ENCODE measurements around the gene XIST. TPM values are rescaled to one million over a fixed set of nuclear protein-coding genes. Genes with fewer than 3 reads are reported as not detected.

Gene XIST
- total and polyA plus RNA-seq, 10 of the 15 experiments (the other 5 are each of a cell fraction or from before 2014, with no cell fraction given): 39.1 to 787 (median 91.3) TPM

DNA sequence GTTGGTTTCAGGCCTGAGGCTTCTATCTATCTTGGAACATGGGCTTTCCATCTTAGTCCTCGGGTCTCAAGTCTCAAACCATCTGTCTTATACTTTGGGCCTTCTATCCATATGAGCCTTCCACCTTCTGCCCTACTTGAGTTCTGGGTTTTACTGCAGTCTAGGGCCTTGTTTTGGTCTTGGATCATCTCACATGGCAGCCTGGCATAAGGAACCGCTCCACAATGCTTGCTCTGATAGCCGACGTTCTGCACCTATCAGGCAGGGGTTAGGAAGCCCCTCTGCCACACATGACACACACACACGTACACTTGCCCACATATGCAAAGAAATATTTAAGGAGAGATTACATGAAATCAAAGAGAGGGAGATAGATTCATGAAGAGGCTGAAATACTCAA is 25.5 kb downstream of the XIST start (continued):
- TF ChIP-seq MYC (IDR thresholded peaks at IDR 0.05; ENCODE audit: insufficient read depth, insufficient read length, insufficient replicate concordance, low read length, severe bottlenecking) (no peak), MEF2B (IDR thresholded peaks at IDR 0.05; ENCODE audit: partially characterized antibody, poor library complexity, severe bottlenecking) (no peak), BMI1 (IDR thresholded peaks at IDR 0.05; ENCODE audit: borderline replicate concordance) (no peak), POLR2AphosphoS5 (IDR thresholded peaks at IDR 0.05; ENCODE audit: low read length) (no peak), BHLHE40 (IDR thresholded peaks at IDR 0.05; ENCODE audit: borderline replicate concordance in 1 of 2, low read depth in 2 of 2, low read length in 1 of 2) (no peak), MYB (IDR thresholded peaks at IDR 0.05; ENCODE audit: borderline replicate concordance, low read depth, low read length) (no peak)

DNA sequence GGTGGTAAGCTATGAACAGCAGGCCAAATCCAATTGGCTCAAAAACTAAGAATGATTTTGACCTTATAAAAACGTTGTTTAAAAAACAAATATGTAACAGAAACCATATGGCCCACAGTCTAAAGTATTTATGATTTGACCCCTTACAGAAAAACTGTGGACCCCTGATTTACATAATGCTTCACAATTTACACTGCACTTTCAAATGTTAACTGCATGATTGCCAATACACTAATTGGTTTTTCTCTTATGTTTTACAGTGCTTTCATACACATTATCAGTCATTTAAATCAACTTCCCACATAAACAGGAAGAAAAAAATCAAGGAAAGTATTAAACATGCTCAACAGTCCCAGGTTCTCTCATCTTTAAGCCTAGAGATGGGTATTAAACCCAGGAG is 26.9 kb downstream of the XIST start:
- ChIA-PET CTCF (no interaction called here), SMC1A (ENCODE audit: uncharacterized antibody, unreplicated experiment) (interaction anchor here (0.6 kb wide), 1 partner anchor 240 kb away, joined by 3 read pairs; no protein-coding TSS in a partner anchor), POLR2A (no interaction called here), RAD21 (ENCODE audit: unreplicated experiment) (no interaction called here)
- DNase-seq (ENCODE audit: low read depth, low spot score) (no peak), ATAC-seq (no peak), FAIRE-seq (no peak)
- Histone ChIP-seq H3K9ac (ENCODE audit: control insufficient read depth, insufficient read depth, low read length) (no peak overlapping the region), H4K20me1 (ENCODE audit: control insufficient read depth, insufficient read depth) (peaks cover 2% of the 10 kb centered on the region; the same call in 1 of the 2 replicates), H3K4me3 (no peak overlapping the region), H3K27me3 (replicated peaks in 1 of 2; ENCODE audit: control insufficient read depth in 2 of 2, insufficient read depth in 2 of 2, low read length in 1 of 2) (no peaks in the 10 kb centered on the region), H3K9me3 (replicated peaks; ENCODE audit: control insufficient read depth, insufficient read depth, low read length) (no peaks in the 10 kb centered on the region), H3K4me1 (ENCODE audit: control insufficient read depth, insufficient read depth, low read length) (no peaks in the 10 kb centered on the region), H2AFZ (ENCODE audit: control insufficient read depth, low read depth, low read length) (no peak overlapping the region), H3K36me3 (ENCODE audit: control insufficient read depth in 2 of 2, insufficient read depth in 2 of 2, low read length in 1 of 2) (peaks cover 0 to 6% of the 10 kb centered on the region in 2 experiments; a peak in 2 of 4 replicates), H3K27ac (ENCODE audit: control insufficient read depth, insufficient read depth) (no peak overlapping the region), H3K79me2 (ENCODE audit: control insufficient read depth, insufficient read depth, low read length) (peaks cover 1% of the 10 kb centered on the region), H3K4me2 (ENCODE audit: control insufficient read depth, insufficient read depth) (no peak overlapping the region)
- intact Hi-C loops (cut with micrococcal nuclease; ENCODE audit: unreplicated experiment): no loop called here
- BruUV-seq (replicated peaks): no TSS peak
- 29% methylated on average over 1 of the region's 1 CpG for WGBS (ENCODE audit: insufficient coverage, insufficient replicate concordance, low lambda C conversion rate, missing lambda C conversion rate)
- in situ Hi-C loops (cut with MboI): no loop called here
- TF ChIP-seq ZSCAN29 (IDR thresholded peaks at IDR 0.05) (no peak), KAT2A (conservative IDR thresholded peaks at IDR 0.05; ENCODE audit: control insufficient read depth, low read depth, low read length) (no peak), SREBF1 (IDR thresholded peaks at IDR 0.05; ENCODE audit: low read length) (no peak), ZZZ3 (IDR thresholded peaks at IDR 0.05; ENCODE audit: control insufficient read depth, insufficient read length, low read depth) (no peak), IKZF1 (conservative IDR thresholded peaks at IDR 0.05) (no peak)
- TF ChIP-seq, protein P1, sequence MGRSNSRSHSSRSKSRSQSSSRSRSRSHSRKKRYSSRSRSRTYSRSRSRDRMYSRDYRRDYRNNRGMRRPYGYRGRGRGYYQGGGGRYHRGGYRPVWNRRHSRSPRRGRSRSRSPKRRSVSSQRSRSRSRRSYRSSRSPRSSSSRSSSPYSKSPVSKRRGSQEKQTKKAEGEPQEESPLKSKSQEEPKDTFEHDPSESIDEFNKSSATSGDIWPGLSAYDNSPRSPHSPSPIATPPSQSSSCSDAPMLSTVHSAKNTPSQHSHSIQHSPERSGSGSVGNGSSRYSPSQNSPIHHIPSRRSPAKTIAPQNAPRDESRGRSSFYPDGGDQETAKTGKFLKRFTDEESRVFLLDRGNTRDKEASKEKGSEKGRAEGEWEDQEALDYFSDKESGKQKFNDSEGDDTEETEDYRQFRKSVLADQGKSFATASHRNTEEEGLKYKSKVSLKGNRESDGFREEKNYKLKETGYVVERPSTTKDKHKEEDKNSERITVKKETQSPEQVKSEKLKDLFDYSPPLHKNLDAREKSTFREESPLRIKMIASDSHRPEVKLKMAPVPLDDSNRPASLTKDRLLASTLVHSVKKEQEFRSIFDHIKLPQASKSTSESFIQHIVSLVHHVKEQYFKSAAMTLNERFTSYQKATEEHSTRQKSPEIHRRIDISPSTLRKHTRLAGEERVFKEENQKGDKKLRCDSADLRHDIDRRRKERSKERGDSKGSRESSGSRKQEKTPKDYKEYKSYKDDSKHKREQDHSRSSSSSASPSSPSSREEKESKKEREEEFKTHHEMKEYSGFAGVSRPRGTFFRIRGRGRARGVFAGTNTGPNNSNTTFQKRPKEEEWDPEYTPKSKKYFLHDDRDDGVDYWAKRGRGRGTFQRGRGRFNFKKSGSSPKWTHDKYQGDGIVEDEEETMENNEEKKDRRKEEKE (IDR thresholded peaks at IDR 0.05): no peak
- TF ChIP-seq, protein P2, sequence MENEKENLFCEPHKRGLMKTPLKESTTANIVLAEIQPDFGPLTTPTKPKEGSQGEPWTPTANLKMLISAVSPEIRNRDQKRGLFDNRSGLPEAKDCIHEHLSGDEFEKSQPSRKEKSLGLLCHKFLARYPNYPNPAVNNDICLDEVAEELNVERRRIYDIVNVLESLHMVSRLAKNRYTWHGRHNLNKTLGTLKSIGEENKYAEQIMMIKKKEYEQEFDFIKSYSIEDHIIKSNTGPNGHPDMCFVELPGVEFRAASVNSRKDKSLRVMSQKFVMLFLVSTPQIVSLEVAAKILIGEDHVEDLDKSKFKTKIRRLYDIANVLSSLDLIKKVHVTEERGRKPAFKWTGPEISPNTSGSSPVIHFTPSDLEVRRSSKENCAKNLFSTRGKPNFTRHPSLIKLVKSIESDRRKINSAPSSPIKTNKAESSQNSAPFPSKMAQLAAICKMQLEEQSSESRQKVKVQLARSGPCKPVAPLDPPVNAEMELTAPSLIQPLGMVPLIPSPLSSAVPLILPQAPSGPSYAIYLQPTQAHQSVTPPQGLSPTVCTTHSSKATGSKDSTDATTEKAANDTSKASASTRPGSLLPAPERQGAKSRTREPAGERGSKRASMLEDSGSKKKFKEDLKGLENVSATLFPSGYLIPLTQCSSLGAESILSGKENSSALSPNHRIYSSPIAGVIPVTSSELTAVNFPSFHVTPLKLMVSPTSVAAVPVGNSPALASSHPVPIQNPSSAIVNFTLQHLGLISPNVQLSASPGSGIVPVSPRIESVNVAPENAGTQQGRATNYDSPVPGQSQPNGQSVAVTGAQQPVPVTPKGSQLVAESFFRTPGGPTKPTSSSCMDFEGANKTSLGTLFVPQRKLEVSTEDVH (IDR thresholded peaks at IDR 0.05; ENCODE audit: low read depth, partially characterized antibody): no peak
- TF ChIP-seq, protein P3, sequence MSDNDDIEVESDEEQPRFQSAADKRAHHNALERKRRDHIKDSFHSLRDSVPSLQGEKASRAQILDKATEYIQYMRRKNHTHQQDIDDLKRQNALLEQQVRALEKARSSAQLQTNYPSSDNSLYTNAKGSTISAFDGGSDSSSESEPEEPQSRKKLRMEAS (IDR thresholded peaks at IDR 0.05; ENCODE audit: low read depth, low read length): no peak
